Keratinocyte (primary cell): ENCODE measurements around the gene TMEM183A. TPM values are rescaled to one million over a fixed set of nuclear protein-coding genes. Genes with fewer than 3 reads are reported as not detected.
"Not testable (repeated sequence)": the region's sequence is repeated elsewhere in the genome, so short reads cannot be mapped to it uniquely, and the experiment has no call there.

Experiments used
- DNase-seq: peaks from one replicate; pipeline ENCODE4 v3.0.0-alpha.2; 2011; ENCODE audit warnings: low read depth, missing footprints, low spot score
- FAIRE-seq: peaks from 2 replicates; lab custom pipeline; 2011; peaks lifted over from hg19 to GRCh38; lab: Jason Lieb, UNC
- H2AFZ ChIP-seq: 2 replicates; pipeline ENCODE4 v1.6.0; 2012; ENCODE audit warnings: low read length, control low read depth, inconsistent platforms; ENCODE audit not compliant: control insufficient read depth
- H3K27ac ChIP-seq: 2 replicates; pipeline ENCODE4 v1.5.1; 2011; ENCODE audit warnings: low read length; ENCODE audit not compliant: control insufficient read depth, insufficient read depth
- H3K27me3 ChIP-seq: 3 replicates; pipeline ENCODE4 v1.6.0; 2011; ENCODE audit warnings: low read length; ENCODE audit not compliant: control insufficient read depth, insufficient read depth; ENCODE audit errors: extremely low read depth
- H3K36me3 ChIP-seq, 2 experiments: 2 replicates in 1 of 2; 3 replicates in 1 of 2; pipeline ENCODE4 v1.5.1; 2011; ENCODE audit warnings: low read length in 2 of 2, mild to moderate bottlenecking in 1 of 2; ENCODE audit not compliant: control insufficient read depth in 2 of 2, insufficient read depth in 2 of 2; ENCODE audit errors: extremely low read depth in 1 of 2
- H3K4me1 ChIP-seq: 3 replicates; pipeline ENCODE4 v1.5.1; 2011; ENCODE audit warnings: low read length; ENCODE audit not compliant: control insufficient read depth, insufficient read depth; ENCODE audit errors: extremely low read depth
- H3K4me2 ChIP-seq: 3 replicates; pipeline ENCODE4 v1.6.0; 2011; ENCODE audit warnings: low read depth, low read length; ENCODE audit not compliant: control insufficient read depth, insufficient read depth; ENCODE audit errors: extremely low read depth
- H3K4me3 ChIP-seq, 3 experiments: fragments of 200-600 bp in 1 of 3; sonication (generic) in 1 of 3; 2 replicates in 2 of 3; 3 replicates in 1 of 3; pipeline ENCODE4 v1.5.1; 2011 to 2016; ENCODE audit warnings: low read length in 3 of 3, mild to moderate bottlenecking in 3 of 3, control low read depth in 2 of 3, inconsistent platforms in 1 of 3, low read depth in 1 of 3, mixed read lengths in 1 of 3, mixed run types in 1 of 3, moderate library complexity in 1 of 3; ENCODE audit not compliant: control insufficient read depth in 2 of 3, insufficient read depth in 2 of 3; ENCODE audit errors: extremely low read depth in 1 of 3
- H3K79me2 ChIP-seq: 2 replicates; pipeline ENCODE4 v1.6.0; 2012; ENCODE audit warnings: low read length; ENCODE audit not compliant: control insufficient read depth, insufficient read depth
- H3K9ac ChIP-seq: 3 replicates; pipeline ENCODE4 v1.6.0; 2011; ENCODE audit warnings: low read length; ENCODE audit not compliant: control insufficient read depth, insufficient read depth; ENCODE audit errors: extremely low read depth
- H3K9me1 ChIP-seq: 3 replicates; pipeline ENCODE4 v1.6.0; 2011; ENCODE audit warnings: low read length; ENCODE audit not compliant: control insufficient read depth, insufficient read depth; ENCODE audit errors: extremely low read depth
- H3K9me3 ChIP-seq: 2 replicates; pipeline ENCODE4 v1.5.1; 2012; ENCODE audit warnings: low read depth, low read length; ENCODE audit not compliant: control insufficient read depth
- H4K20me1 ChIP-seq: 3 replicates; pipeline ENCODE4 v1.6.0; 2011; ENCODE audit warnings: low read length; ENCODE audit not compliant: control insufficient read depth, insufficient read depth; ENCODE audit errors: extremely low read depth
- EZH2 ChIP-seq: IDR thresholded peaks from one replicate; pipeline ENCODE4 v1.6.1; 2012; ENCODE audit warnings: inconsistent platforms, mild to moderate bottlenecking, low read length, moderate library complexity
- dilution Hi-C: fragments of 300-500 bp; cut with MboI; formaldehyde crosslinking; loops from one replicate; pipeline ENCODE4 v1.7.0; 2020; ENCODE audit warnings: low sequenced_read_pairs; ENCODE audit not compliant: extremely low pct_ligation_motif_present
- polyA plus RNA-seq, 5 experiments: library from polyadenylated mRNA; depleted of rRNA in 3 of 5; stranded (reverse) in 3 of 5; stranded (forward) in 1 of 5; unstranded in 1 of 5; fragments of >200 nt; gene quantifications; 1 replicate in 1 of 5; 2 replicates in 3 of 5; 3 replicates in 1 of 5; pipeline versions ENCODE4 v1.2.1 to v1.2.3, GENCODE V29; 2011 to 2012; ENCODE audit warnings: missing spikeins in 2 of 5, low read depth in 1 of 5, low replicate concordance in 1 of 5
- TF ChIP-seq, protein P1 (sequence below), 3 experiments: IDR thresholded peaks in 1 of 3; conservative IDR thresholded peaks in 1 of 3; optimal IDR thresholded peaks in 1 of 3; 2 replicates in 2 of 3; 3 replicates in 1 of 3; pipeline versions ENCODE3 to v1.5.1; 2011; ENCODE audit warnings: low read length in 3 of 3, mild to moderate bottlenecking in 3 of 3, moderate library complexity in 2 of 3, control low read depth in 1 of 3, inconsistent platforms in 1 of 3; ENCODE audit not compliant: insufficient read depth in 2 of 3; ENCODE audit errors: extremely low read depth in 1 of 3

TMEM183A gene
- polyA plus RNA-seq, 1 donor (not counting 4 experiments of a cell fraction or from before 2014, with no cell fraction given): 88.2 TPM

- TF ChIP-seq EZH2: no peak
- TF ChIP-seq, protein P1, sequence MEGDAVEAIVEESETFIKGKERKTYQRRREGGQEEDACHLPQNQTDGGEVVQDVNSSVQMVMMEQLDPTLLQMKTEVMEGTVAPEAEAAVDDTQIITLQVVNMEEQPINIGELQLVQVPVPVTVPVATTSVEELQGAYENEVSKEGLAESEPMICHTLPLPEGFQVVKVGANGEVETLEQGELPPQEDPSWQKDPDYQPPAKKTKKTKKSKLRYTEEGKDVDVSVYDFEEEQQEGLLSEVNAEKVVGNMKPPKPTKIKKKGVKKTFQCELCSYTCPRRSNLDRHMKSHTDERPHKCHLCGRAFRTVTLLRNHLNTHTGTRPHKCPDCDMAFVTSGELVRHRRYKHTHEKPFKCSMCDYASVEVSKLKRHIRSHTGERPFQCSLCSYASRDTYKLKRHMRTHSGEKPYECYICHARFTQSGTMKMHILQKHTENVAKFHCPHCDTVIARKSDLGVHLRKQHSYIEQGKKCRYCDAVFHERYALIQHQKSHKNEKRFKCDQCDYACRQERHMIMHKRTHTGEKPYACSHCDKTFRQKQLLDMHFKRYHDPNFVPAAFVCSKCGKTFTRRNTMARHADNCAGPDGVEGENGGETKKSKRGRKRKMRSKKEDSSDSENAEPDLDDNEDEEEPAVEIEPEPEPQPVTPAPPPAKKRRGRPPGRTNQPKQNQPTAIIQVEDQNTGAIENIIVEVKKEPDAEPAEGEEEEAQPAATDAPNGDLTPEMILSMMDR (optimal IDR thresholded peaks at IDR 0.05 in 1 of 3, IDR thresholded peaks at IDR 0.05 in 1 of 3, conservative IDR thresholded peaks at IDR 0.05 in 1 of 3; ENCODE audit: extremely low read depth in 1 of 3, insufficient read depth in 2 of 3, low read length in 3 of 3): no peak
- no peaks in the 10 kb centered on the region for H3K9me1 ChIP-seq
- H4K20me1 ChIP-seq: no peaks in the 10 kb centered on the region
- dilution Hi-C loops: no loop called here
- H2AFZ ChIP-seq: peak overlapping the region; percentile 4
- no peak overlapping the region for H3K4me2 ChIP-seq
- no peaks in the 10 kb centered on the region for H3K36me3 ChIP-seq
- no peaks in the 10 kb centered on the region for H3K27me3 ChIP-seq
- no peaks in the 10 kb centered on the region for H3K4me1 ChIP-seq
- no peak overlapping the region for H3K4me3 ChIP-seq
- DNase-seq: no peak
- no peaks in the 10 kb centered on the region for H3K9me3 ChIP-seq
- no peaks in the 10 kb centered on the region for H3K79me2 ChIP-seq
- H3K27ac ChIP-seq: no peak overlapping the region
- H3K9ac ChIP-seq: no peak overlapping the region
- no peak for FAIRE-seq
These were observed 5.2 kb upstream of the TMEM183A start for GRCh38 chr1:203001986-203002385.

GRCh38 chr1:203002951-203003350 lies 4.2 kb upstream of the TMEM183A start:
- Histone ChIP-seq H3K79me2 (peaks cover 5% of the 10 kb centered on the region), H4K20me1 (no peaks in the 10 kb centered on the region), H3K9me3 (no peaks in the 10 kb centered on the region), H3K9me1 (no peaks in the 10 kb centered on the region), H3K4me1 (no peaks in the 10 kb centered on the region), H3K27me3 (no peaks in the 10 kb centered on the region), H3K4me2 (no peak overlapping the region), H3K36me3 (no peaks in the 10 kb centered on the region), H3K9ac (no peak overlapping the region), H3K27ac (no peak overlapping the region), H3K4me3 (no peak overlapping the region), H2AFZ (no peak overlapping the region)
- dilution Hi-C loops: no loop called here
- DNase-seq: no peak
- TF ChIP-seq EZH2: no peak
- TF ChIP-seq, protein P1 (optimal IDR thresholded peaks at IDR 0.05 in 1 of 3, IDR thresholded peaks at IDR 0.05 in 1 of 3, conservative IDR thresholded peaks at IDR 0.05 in 1 of 3; ENCODE audit: extremely low read depth in 1 of 3, insufficient read depth in 2 of 3, low read length in 3 of 3): no peak
- no peak for FAIRE-seq

- dilution Hi-C loops, DNase-seq, H3K27me3 ChIP-seq, H3K4me3 ChIP-seq, H3K4me2 ChIP-seq, H3K27ac ChIP-seq, H4K20me1 ChIP-seq, H3K9ac ChIP-seq, H3K9me3 ChIP-seq, H3K9me1 ChIP-seq, FAIRE-seq: not testable (repeated sequence)
- Histone ChIP-seq H2AFZ (peak overlapping the region; percentile 76), H3K36me3 (peaks cover 4 to 17% of the 10 kb centered on the region in 2 experiments), H3K4me1 (peaks cover 11% of the 10 kb centered on the region), H3K79me2 (peaks cover 29% of the 10 kb centered on the region)
These were observed 1.6 kb upstream of the TMEM183A start for GRCh38 chr1:203005395-203006142.
